Muscle of back (tissue), 11 donors: ENCODE measurements around the gene LARP1. TPM values are rescaled to one million over a fixed set of nuclear protein-coding genes. Genes with fewer than 3 reads are reported as not detected.
A peak's percentile ranks its signal among the peaks of the same experiment; 100 is the strongest.
"Not testable (repeated sequence)": the region's sequence is repeated elsewhere in the genome, so short reads cannot be mapped to it uniquely, and the experiment has no call there.

ENCODE experiments used
- DNase-seq, 3 donors: peaks; one replicate each; pipeline versions ENCODE4 v3.0.0 to v3.0.0-alpha.2; 2013
- polyA plus RNA-seq, 10 donors: library from polyadenylated mRNA; unstranded; fragments of 120-200 nt; gene quantifications; one replicate each; pipeline ENCODE4 v1.2.1, GENCODE V29; 2013; ENCODE audit not compliant: insufficient read length in 10 of 10

LARP1 gene
- polyA plus RNA-seq, 10 donors: 80.0 to 115 (median 91.8) TPM

GRCh38 chr5:154759868-154760267 is 4.7 kb downstream of the LARP1 start:
- not testable (repeated sequence) for DNase-seq

GRCh38 chr5:154761046-154761736 is 6.0 kb downstream of the LARP1 start:
- DNase-seq: no peak

- DNase-seq: no peak
These were observed 7.1 kb downstream of the LARP1 start for GRCh38 chr5:154762261-154762660.

- no peak for DNase-seq
These were observed 7.5 kb downstream of the LARP1 start for GRCh38 chr5:154762700-154763099.

GRCh38 chr5:154764967-154765366 is 9.8 kb downstream of the LARP1 start:
- no peak for DNase-seq

GRCh38 chr5:154765396-154765925 is 10.3 kb downstream of the LARP1 start:
- DNase-seq: no peak

GRCh38 chr5:154766558-154767281 is 11.5 kb downstream of the LARP1 start:
- no peak for DNase-seq

- peak in 1 of 3 donors; percentile 47 for DNase-seq
These were observed 12.4 kb downstream of the LARP1 start for GRCh38 chr5:154767576-154767975.

GRCh38 chr5:154768207-154768606 is 13.0 kb downstream of the LARP1 start:
- DNase-seq: no peak

GRCh38 chr5:154770111-154770510 is 14.9 kb downstream of the LARP1 start:
- no peak for DNase-seq

GRCh38 chr5:154771383-154771901 is 16.3 kb downstream of the LARP1 start:
- peak; percentile 81 to 89 (median 83) for DNase-seq

GRCh38 chr5:154773326-154773725 is 18.1 kb downstream of the LARP1 start:
- no peak for DNase-seq

GRCh38 chr5:154776167-154776566 is 21.0 kb downstream of the LARP1 start:
- no peak for DNase-seq

GRCh38 chr5:154778534-154778933 is 23.4 kb downstream of the LARP1 start:
- DNase-seq: no peak

GRCh38 chr5:154779105-154779504 is 23.9 kb downstream of the LARP1 start:
- peak in 1 of 3 donors; percentile 56 for DNase-seq

GRCh38 chr5:154780128-154780527 is 25.0 kb downstream of the LARP1 start:
- no peak for DNase-seq

- no peak for DNase-seq
These were observed 27.1 kb downstream of the LARP1 start for GRCh38 chr5:154782326-154782725.

GRCh38 chr5:154782812-154783592 is 27.8 kb downstream of the LARP1 start:
- DNase-seq: no peak

- DNase-seq: no peak
These were observed 28.7 kb downstream of the LARP1 start for GRCh38 chr5:154783774-154784460.

- DNase-seq: no peak
These were observed 29.7 kb downstream of the LARP1 start for GRCh38 chr5:154784856-154785255.

GRCh38 chr5:154786414-154786813 is 31.2 kb downstream of the LARP1 start:
- no peak for DNase-seq
